SK-N-SH (cell line): Measurements from ENCODE around the gene GIT2.

Experiments used
- EP300 ChIP-seq, 2 experiments: IDR thresholded peaks; 2 replicates each; pipeline versions ENCODE4 v1.4.0 to v1.6.1; 2012; ENCODE audit warnings: borderline replicate concordance in 1 of 2, low read depth in 1 of 2, low read length in 1 of 2
- EZH2phosphoT487 ChIP-seq: fragments of 200-600 bp; sonication (generic); IDR thresholded peaks from 2 replicates; pipeline ENCODE4 v1.6.1; 2017; ENCODE audit warnings: low read depth, mixed run types, mild to moderate bottlenecking, antibody characterized with exemption, moderate library complexity, borderline replicate concordance
- GABPA ChIP-seq: IDR thresholded peaks from 2 replicates; pipeline ENCODE4 v1.4.0; 2012; ENCODE audit warnings: low read depth, mild to moderate bottlenecking
- POLR2AphosphoS5 ChIP-seq: IDR thresholded peaks from 2 replicates; pipeline ENCODE4 v1.6.1; 2012; ENCODE audit warnings: low read depth, low read length
- RAD21 ChIP-seq: IDR thresholded peaks from 2 replicates; pipeline ENCODE4 v1.6.1; 2012; ENCODE audit warnings: mild to moderate bottlenecking, low read length
- RXRA ChIP-seq: IDR thresholded peaks from 2 replicates; pipeline ENCODE4 v1.4.0; 2012; ENCODE audit warnings: low read depth, mild to moderate bottlenecking, borderline replicate concordance
- TAF1 ChIP-seq: IDR thresholded peaks from 2 replicates; pipeline ENCODE4 v1.6.1; 2012; ENCODE audit warnings: low read depth, mild to moderate bottlenecking, low read length, moderate library complexity, borderline replicate concordance
- TF ChIP-seq, protein P1 (sequence below): fragments of 150-350 bp; IDR thresholded peaks from 2 replicates; pipeline ENCODE4 v1.6.1; 2017; ENCODE audit warnings: antibody characterized with exemption, low read length, low read depth, borderline replicate concordance
- TF ChIP-seq, protein P2 (sequence below): IDR thresholded peaks from 2 replicates; pipeline ENCODE4 v1.6.1; 2012; ENCODE audit warnings: mild to moderate bottlenecking, low read depth, low read length, moderate library complexity
- TF ChIP-seq, protein P3 (sequence below): fragments of 200-600 bp; sonication (generic); IDR thresholded peaks from 2 replicates; pipeline ENCODE4 v1.6.1; 2017; ENCODE audit warnings: antibody characterized with exemption, mild to moderate bottlenecking, moderate library complexity
- TF ChIP-seq, protein P4 (sequence below): IDR thresholded peaks from 2 replicates; pipeline ENCODE4 v1.4.0; 2012; ENCODE audit warnings: low read depth
- TF ChIP-seq, protein P5 (sequence below): IDR thresholded peaks from 2 replicates; pipeline ENCODE4 v1.4.0; 2012; ENCODE audit warnings: low read depth, borderline replicate concordance

DNA sequence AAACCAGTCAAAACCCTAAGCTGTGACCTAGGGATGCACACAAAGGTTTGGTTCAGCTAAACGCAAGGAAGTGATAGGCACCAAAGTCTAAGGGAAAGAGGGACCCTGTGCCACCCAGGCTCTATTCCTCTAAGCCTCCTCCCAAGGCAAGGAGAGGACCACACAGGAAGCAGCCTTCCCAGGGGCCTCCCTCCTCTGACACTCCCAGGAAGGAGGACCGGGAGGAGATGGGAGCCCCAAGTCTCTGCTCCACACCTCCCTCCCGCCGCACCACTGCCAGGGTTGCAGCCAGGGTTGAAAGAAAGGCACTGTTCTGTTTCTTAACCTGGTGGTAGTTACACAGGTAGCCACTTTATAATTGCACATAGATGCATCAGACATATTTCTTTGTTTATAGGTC is 74.2 kb downstream of the GIT2 start:
- TF ChIP-seq POLR2AphosphoS5 (no peak), RXRA (no peak), TAF1 (no peak), EP300 (IDR thresholded peaks at IDR 0.05; ENCODE audit: borderline replicate concordance in 1 of 2, low read depth in 1 of 2, low read length in 1 of 2) (no peak), EZH2phosphoT487 (no peak), GABPA (no peak), RAD21 (no peak)
- TF ChIP-seq, protein P1, sequence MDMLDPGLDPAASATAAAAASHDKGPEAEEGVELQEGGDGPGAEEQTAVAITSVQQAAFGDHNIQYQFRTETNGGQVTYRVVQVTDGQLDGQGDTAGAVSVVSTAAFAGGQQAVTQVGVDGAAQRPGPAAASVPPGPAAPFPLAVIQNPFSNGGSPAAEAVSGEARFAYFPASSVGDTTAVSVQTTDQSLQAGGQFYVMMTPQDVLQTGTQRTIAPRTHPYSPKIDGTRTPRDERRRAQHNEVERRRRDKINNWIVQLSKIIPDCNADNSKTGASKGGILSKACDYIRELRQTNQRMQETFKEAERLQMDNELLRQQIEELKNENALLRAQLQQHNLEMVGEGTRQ = no peak
- TF ChIP-seq, protein P2, sequence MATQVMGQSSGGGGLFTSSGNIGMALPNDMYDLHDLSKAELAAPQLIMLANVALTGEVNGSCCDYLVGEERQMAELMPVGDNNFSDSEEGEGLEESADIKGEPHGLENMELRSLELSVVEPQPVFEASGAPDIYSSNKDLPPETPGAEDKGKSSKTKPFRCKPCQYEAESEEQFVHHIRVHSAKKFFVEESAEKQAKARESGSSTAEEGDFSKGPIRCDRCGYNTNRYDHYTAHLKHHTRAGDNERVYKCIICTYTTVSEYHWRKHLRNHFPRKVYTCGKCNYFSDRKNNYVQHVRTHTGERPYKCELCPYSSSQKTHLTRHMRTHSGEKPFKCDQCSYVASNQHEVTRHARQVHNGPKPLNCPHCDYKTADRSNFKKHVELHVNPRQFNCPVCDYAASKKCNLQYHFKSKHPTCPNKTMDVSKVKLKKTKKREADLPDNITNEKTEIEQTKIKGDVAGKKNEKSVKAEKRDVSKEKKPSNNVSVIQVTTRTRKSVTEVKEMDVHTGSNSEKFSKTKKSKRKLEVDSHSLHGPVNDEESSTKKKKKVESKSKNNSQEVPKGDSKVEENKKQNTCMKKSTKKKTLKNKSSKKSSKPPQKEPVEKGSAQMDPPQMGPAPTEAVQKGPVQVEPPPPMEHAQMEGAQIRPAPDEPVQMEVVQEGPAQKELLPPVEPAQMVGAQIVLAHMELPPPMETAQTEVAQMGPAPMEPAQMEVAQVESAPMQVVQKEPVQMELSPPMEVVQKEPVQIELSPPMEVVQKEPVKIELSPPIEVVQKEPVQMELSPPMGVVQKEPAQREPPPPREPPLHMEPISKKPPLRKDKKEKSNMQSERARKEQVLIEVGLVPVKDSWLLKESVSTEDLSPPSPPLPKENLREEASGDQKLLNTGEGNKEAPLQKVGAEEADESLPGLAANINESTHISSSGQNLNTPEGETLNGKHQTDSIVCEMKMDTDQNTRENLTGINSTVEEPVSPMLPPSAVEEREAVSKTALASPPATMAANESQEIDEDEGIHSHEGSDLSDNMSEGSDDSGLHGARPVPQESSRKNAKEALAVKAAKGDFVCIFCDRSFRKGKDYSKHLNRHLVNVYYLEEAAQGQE = no peak
- TF ChIP-seq, protein P3, sequence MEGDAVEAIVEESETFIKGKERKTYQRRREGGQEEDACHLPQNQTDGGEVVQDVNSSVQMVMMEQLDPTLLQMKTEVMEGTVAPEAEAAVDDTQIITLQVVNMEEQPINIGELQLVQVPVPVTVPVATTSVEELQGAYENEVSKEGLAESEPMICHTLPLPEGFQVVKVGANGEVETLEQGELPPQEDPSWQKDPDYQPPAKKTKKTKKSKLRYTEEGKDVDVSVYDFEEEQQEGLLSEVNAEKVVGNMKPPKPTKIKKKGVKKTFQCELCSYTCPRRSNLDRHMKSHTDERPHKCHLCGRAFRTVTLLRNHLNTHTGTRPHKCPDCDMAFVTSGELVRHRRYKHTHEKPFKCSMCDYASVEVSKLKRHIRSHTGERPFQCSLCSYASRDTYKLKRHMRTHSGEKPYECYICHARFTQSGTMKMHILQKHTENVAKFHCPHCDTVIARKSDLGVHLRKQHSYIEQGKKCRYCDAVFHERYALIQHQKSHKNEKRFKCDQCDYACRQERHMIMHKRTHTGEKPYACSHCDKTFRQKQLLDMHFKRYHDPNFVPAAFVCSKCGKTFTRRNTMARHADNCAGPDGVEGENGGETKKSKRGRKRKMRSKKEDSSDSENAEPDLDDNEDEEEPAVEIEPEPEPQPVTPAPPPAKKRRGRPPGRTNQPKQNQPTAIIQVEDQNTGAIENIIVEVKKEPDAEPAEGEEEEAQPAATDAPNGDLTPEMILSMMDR = no peak
- TF ChIP-seq, protein P4, sequence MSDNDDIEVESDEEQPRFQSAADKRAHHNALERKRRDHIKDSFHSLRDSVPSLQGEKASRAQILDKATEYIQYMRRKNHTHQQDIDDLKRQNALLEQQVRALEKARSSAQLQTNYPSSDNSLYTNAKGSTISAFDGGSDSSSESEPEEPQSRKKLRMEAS = no peak
- TF ChIP-seq, protein P5, sequence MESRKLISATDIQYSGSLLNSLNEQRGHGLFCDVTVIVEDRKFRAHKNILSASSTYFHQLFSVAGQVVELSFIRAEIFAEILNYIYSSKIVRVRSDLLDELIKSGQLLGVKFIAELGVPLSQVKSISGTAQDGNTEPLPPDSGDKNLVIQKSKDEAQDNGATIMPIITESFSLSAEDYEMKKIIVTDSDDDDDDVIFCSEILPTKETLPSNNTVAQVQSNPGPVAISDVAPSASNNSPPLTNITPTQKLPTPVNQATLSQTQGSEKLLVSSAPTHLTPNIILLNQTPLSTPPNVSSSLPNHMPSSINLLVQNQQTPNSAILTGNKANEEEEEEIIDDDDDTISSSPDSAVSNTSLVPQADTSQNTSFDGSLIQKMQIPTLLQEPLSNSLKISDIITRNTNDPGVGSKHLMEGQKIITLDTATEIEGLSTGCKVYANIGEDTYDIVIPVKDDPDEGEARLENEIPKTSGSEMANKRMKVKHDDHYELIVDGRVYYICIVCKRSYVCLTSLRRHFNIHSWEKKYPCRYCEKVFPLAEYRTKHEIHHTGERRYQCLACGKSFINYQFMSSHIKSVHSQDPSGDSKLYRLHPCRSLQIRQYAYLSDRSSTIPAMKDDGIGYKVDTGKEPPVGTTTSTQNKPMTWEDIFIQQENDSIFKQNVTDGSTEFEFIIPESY = no peak
